Liver (tissue), 3 donors: ENCODE measurements around the gene TMPRSS9.

Source experiments
- EGR1 ChIP-seq, 2 donors: IDR thresholded peaks; 2 replicates each; pipeline ENCODE4 v1.6.1; 2016 to 2018; ENCODE audit warnings: antibody characterized with exemption in 2 of 2, low read depth in 2 of 2
- FOXA1 ChIP-seq: IDR thresholded peaks from 2 replicates; pipeline ENCODE4 v1.6.1; 2016; ENCODE audit warnings: antibody characterized with exemption
- GABPA ChIP-seq, 2 donors: IDR thresholded peaks in 1 of 2; conservative IDR thresholded peaks in 1 of 2; 2 replicates each; pipeline ENCODE4 v1.6.1; 2016; ENCODE audit warnings: antibody characterized with exemption in 2 of 2, mild to moderate bottlenecking in 1 of 2, moderate library complexity in 1 of 2
- JUND ChIP-seq, 2 donors: IDR thresholded peaks; 2 replicates each; pipeline ENCODE4 v1.6.1; 2016; ENCODE audit warnings: antibody characterized with exemption in 2 of 2
- RAD21 ChIP-seq, 2 donors: IDR thresholded peaks; 2 replicates each; pipeline ENCODE4 v1.6.1; 2016; ENCODE audit warnings: antibody characterized with exemption in 2 of 2, mild to moderate bottlenecking in 2 of 2
- RXRA ChIP-seq, 2 donors: IDR thresholded peaks; 2 replicates each; pipeline ENCODE4 v1.6.1; 2017 to 2018; ENCODE audit warnings: antibody characterized with exemption in 2 of 2, mild to moderate bottlenecking in 1 of 2
- TAF1 ChIP-seq: conservative IDR thresholded peaks from 2 replicates; pipeline ENCODE4 v1.6.1; 2016; ENCODE audit warnings: antibody characterized with exemption, mild to moderate bottlenecking
- YY1 ChIP-seq: IDR thresholded peaks from 2 replicates; pipeline ENCODE4 v1.6.1; 2016; ENCODE audit warnings: antibody characterized with exemption, mild to moderate bottlenecking
- TF ChIP-seq, protein P1 (sequence below): fragments of 150-350 bp; IDR thresholded peaks from 2 replicates; pipeline ENCODE4 v1.5.1; 2017; ENCODE audit warnings: improper control_type of control experiment, low read depth, low read length; ENCODE audit not compliant: missing input control
- TF ChIP-seq, protein P2 (sequence below): IDR thresholded peaks from 2 replicates; pipeline ENCODE4 v1.6.1; 2016; ENCODE audit warnings: antibody characterized with exemption
- TF ChIP-seq, protein P3 (sequence below): IDR thresholded peaks from 2 replicates; pipeline ENCODE4 v1.6.1; 2016; ENCODE audit warnings: antibody characterized with exemption, mild to moderate bottlenecking
- donor health status: healthy.
- donor health status: healthy.

DNA sequence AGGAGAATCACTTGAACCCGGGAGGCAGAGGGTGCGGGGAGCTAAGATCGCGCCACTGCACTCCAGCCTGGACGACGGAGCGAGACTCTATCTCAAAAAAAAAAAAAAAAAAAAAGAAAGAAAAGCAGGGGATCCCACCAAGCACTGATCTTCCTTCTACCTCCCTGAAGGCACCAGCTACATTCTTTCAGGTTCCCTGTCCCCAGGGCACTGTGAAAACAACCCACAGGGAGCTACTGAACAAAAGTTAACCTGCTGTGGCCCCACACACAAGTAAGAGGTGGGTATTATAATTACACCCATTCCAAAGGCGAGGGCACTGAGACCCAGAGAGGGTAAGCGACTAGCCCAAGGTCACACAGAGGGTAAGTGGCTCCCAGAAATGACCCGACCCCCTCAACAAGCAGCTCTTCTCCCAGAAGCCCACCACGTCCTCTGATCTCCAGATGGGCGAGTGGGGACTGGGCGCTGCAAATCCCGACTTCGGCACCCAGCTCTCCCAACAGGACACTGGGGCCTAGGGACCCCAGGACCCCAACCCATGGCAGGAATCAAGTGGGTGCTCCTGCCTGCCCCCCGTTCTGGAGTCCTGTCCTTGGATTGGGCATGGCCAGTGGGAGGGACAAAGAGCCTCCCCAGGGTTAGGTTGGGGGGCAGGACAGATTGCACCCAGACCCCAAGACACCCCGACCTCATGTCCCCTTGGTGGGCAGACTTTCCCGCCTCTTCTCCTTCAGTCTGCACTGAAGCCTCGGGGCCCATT, 94.3 kb downstream of the TMPRSS9 start:
- TF ChIP-seq TAF1 (no peak), JUND (IDR thresholded peaks at IDR 0.05) (no peak), EGR1 (IDR thresholded peaks at IDR 0.05; ENCODE audit: low read depth in 2 of 2) (no peak), RAD21 (IDR thresholded peaks at IDR 0.05) (no peak), YY1 (no peak), GABPA (IDR thresholded peaks at IDR 0.05 in 1 of 2, conservative IDR thresholded peaks at IDR 0.05 in 1 of 2) (no peak), FOXA1 (no peak), RXRA (IDR thresholded peaks at IDR 0.05) (no peak)
- TF ChIP-seq, protein P1, sequence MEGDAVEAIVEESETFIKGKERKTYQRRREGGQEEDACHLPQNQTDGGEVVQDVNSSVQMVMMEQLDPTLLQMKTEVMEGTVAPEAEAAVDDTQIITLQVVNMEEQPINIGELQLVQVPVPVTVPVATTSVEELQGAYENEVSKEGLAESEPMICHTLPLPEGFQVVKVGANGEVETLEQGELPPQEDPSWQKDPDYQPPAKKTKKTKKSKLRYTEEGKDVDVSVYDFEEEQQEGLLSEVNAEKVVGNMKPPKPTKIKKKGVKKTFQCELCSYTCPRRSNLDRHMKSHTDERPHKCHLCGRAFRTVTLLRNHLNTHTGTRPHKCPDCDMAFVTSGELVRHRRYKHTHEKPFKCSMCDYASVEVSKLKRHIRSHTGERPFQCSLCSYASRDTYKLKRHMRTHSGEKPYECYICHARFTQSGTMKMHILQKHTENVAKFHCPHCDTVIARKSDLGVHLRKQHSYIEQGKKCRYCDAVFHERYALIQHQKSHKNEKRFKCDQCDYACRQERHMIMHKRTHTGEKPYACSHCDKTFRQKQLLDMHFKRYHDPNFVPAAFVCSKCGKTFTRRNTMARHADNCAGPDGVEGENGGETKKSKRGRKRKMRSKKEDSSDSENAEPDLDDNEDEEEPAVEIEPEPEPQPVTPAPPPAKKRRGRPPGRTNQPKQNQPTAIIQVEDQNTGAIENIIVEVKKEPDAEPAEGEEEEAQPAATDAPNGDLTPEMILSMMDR, result no peak
- TF ChIP-seq, protein P2, sequence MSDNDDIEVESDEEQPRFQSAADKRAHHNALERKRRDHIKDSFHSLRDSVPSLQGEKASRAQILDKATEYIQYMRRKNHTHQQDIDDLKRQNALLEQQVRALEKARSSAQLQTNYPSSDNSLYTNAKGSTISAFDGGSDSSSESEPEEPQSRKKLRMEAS, result no peak
- TF ChIP-seq, protein P3, sequence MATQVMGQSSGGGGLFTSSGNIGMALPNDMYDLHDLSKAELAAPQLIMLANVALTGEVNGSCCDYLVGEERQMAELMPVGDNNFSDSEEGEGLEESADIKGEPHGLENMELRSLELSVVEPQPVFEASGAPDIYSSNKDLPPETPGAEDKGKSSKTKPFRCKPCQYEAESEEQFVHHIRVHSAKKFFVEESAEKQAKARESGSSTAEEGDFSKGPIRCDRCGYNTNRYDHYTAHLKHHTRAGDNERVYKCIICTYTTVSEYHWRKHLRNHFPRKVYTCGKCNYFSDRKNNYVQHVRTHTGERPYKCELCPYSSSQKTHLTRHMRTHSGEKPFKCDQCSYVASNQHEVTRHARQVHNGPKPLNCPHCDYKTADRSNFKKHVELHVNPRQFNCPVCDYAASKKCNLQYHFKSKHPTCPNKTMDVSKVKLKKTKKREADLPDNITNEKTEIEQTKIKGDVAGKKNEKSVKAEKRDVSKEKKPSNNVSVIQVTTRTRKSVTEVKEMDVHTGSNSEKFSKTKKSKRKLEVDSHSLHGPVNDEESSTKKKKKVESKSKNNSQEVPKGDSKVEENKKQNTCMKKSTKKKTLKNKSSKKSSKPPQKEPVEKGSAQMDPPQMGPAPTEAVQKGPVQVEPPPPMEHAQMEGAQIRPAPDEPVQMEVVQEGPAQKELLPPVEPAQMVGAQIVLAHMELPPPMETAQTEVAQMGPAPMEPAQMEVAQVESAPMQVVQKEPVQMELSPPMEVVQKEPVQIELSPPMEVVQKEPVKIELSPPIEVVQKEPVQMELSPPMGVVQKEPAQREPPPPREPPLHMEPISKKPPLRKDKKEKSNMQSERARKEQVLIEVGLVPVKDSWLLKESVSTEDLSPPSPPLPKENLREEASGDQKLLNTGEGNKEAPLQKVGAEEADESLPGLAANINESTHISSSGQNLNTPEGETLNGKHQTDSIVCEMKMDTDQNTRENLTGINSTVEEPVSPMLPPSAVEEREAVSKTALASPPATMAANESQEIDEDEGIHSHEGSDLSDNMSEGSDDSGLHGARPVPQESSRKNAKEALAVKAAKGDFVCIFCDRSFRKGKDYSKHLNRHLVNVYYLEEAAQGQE, result no peak
